ENCODE results near the gene PLEKHG3.

DNA sequence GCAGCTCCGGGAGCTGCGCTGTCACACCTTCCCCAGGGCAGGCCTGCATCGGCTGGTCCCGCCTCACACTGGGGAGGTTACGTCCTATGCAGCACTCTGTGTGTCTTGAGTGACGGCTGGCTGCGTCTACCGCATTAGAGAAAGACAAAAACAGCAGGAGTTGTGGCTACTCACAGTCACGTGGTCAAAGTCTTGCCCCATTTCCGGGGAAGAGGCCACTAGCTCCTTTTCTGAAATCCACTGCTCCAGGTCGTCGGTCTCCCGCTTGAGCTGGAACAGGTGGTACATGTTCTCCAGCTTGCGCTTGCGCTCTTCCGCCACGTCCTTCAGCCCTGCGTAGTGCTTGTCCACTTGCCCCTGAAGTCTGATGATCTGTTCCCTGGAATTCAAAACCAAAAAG is 68.8 kb downstream of the PLEKHG3 start:
- TF ChIP-seq POLR2A (IDR thresholded peaks at IDR 0.05; ENCODE audit: low read depth, low read length) (no peak), POLR2AphosphoS5 (IDR thresholded peaks at IDR 0.05; ENCODE audit: low read depth, low read length) (no peak), TAF1 (IDR thresholded peaks at IDR 0.05; ENCODE audit: low read depth, low read length) (no peak), POU2F2 (IDR thresholded peaks at IDR 0.05; ENCODE audit: low read depth, low read length) (no peak)

Measured in GM12891 (cell line).